ENCODE results near the gene APC. TPM values are rescaled to one million over a fixed set of nuclear protein-coding genes. Genes with fewer than 3 reads are reported as not detected.
"Not testable (repeated sequence)": the region's sequence is repeated elsewhere in the genome, so short reads cannot be mapped to it uniquely, and the experiment has no call there.

The APC gene
- total RNA-seq, 2 experiments from 2014 or later, result 28.6 to 33.6 TPM

GRCh38 chr5:112883192-112883591, 145.5 kb downstream of the APC start:
- DNase-seq (no peak), ATAC-seq (ENCODE audit: low read depth) (no peak)
- Mint-ChIP-seq H3K27me3 (no peaks in the 10 kb centered on the region), H3K4me1 (peaks cover 46% of the 10 kb centered on the region), H3K27ac (no peak overlapping the region), H3K4me3 (no peak overlapping the region), H3K36me3 (peaks cover 35% of the 10 kb centered on the region), H3K9me3 (no peaks in the 10 kb centered on the region)
- POLR2A ChIA-PET, result no interaction called here

- POLR2A ChIA-PET, result no interaction called here
- DNase-seq (no peak), ATAC-seq (ENCODE audit: low read depth) (no peak)
- peaks cover 37% of the 10 kb centered on the region for H3K36me3 Mint-ChIP-seq
- no peak overlapping the region for H3K4me3 Mint-ChIP-seq
- H3K4me1 Mint-ChIP-seq, result peaks cover 41% of the 10 kb centered on the region
- H3K27ac Mint-ChIP-seq, result peak overlapping the region; percentile 4
- no peaks in the 10 kb centered on the region for H3K27me3 Mint-ChIP-seq
- H3K9me3 Mint-ChIP-seq, result peaks cover 1% of the 10 kb centered on the region
Measured at GRCh38 chr5:112885001-112885400, 147.3 kb downstream of the APC start.

DNA sequence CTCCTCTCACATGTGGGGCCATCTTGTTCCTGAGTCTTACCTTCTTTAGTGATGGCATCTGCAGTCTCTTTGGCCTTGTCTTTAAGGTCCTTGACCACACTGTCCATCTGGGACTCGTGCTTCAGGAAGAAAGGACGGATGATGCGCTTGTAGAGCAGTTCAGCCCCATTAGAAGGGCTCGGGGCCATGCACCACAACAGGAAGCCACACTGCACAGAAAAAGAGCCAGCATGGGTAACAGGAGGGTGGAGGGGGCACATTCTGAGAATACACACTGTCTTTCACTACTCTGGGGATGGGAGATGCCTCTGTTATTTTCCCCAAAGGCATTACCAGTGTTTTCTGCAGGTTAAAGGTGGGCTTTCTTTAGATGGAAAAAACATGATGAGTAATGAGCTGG, 149.3 kb downstream of the APC start:
- H3K27ac Mint-ChIP-seq, result peak overlapping the region; percentile 71
- POLR2A ChIA-PET, result interaction anchor here (1.2 kb wide), 1 partner anchor 8 kb away, joined by 5 read pairs; no protein-coding TSS in a partner anchor
- H3K27me3 Mint-ChIP-seq, result no peaks in the 10 kb centered on the region
- DNase-seq (peak; percentile 44), ATAC-seq (ENCODE audit: low read depth) (peak; percentile 94)
- peaks cover 40% of the 10 kb centered on the region for H3K36me3 Mint-ChIP-seq
- peaks cover 36% of the 10 kb centered on the region for H3K4me1 Mint-ChIP-seq
- H3K9me3 Mint-ChIP-seq, result peaks cover 1% of the 10 kb centered on the region
- peak overlapping the region; percentile 39 for H3K4me3 Mint-ChIP-seq

- H3K27me3 Mint-ChIP-seq; H3K4me3 Mint-ChIP-seq; DNase-seq; H3K9me3 Mint-ChIP-seq; ATAC-seq (ENCODE audit: low read depth): not testable (repeated sequence)
- H3K27ac Mint-ChIP-seq, result peak overlapping the region; percentile 4
- POLR2A ChIA-PET, result interaction anchor here (1.6 kb wide), 1 partner anchor 13 kb away, joined by 4 read pairs; no protein-coding TSS in a partner anchor
- peaks cover 25% of the 10 kb centered on the region for H3K4me1 Mint-ChIP-seq
- H3K36me3 Mint-ChIP-seq, result peaks cover 36% of the 10 kb centered on the region
Measured at GRCh38 chr5:112892066-112892465, 154.4 kb downstream of the APC start.

DNA sequence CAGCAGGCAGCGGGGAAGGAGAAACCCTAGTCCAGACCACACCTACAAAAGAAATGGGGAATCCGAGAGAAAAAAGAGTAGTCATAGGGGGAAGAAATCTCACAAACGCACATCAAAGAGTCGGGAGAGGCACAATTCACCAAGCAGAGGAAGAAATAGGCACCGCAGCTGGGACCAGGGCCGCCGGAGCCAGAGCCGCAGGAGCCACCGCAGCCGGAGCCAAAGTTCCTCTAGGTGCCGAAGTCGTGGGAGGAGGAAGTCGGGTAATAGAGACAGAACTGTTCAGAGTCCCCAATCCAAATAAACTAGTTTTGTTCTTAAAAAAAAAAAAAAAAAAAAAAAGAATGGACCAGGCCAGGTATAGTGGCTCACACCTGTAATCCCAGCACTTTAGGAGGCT, 155.1 kb downstream of the APC start:
- Mint-ChIP-seq H3K9me3 (peaks cover 1% of the 10 kb centered on the region), H3K4me3 (no peak overlapping the region), H3K27me3 (no peaks in the 10 kb centered on the region), H3K36me3 (peaks cover 38% of the 10 kb centered on the region), H3K4me1 (peaks cover 19% of the 10 kb centered on the region), H3K27ac (no peak overlapping the region)
- no peak for ATAC-seq (ENCODE audit: low read depth)
- DNase-seq, result no peak
- POLR2A ChIA-PET, result interaction anchor here (1.6 kb wide), 1 partner anchor 14 kb away, joined by 4 read pairs; no protein-coding TSS in a partner anchor

GRCh38 chr5:112895682-112896081, 158.0 kb downstream of the APC start:
- DNase-seq (no peak), ATAC-seq (ENCODE audit: low read depth) (no peak)
- Mint-ChIP-seq H3K4me3 (no peak overlapping the region), H3K36me3 (peaks cover 38% of the 10 kb centered on the region), H3K27ac (no peak overlapping the region), H3K9me3 (no peaks in the 10 kb centered on the region), H3K27me3 (no peaks in the 10 kb centered on the region), H3K4me1 (peaks cover 9% of the 10 kb centered on the region)
- POLR2A ChIA-PET, result interaction anchor here (1.0 kb wide), 1 partner anchor 9 kb away, joined by 3 read pairs; no protein-coding TSS in a partner anchor

Other genes starting within 250 kb of the APC start
- 10 to 100 TPM; 51.2 to 57.0 TPM for gene SRP19, start 123.4 kb downstream of the APC start, total RNA-seq
- gene REEP5, start 184.3 kb downstream of the APC start, total RNA-seq, result 10 to 100 TPM; 59.0 to 65.8 TPM
- gene DCP2, start 238.9 kb downstream of the APC start, total RNA-seq, result 100 to 1,000 TPM; 106 to 113 TPM